ENCODE results near the gene KSR1. TPM values are rescaled to one million over a fixed set of nuclear protein-coding genes. Genes with fewer than 3 reads are reported as not detected.

Gene KSR1
- total RNA-seq, 4 donors from 2014 or later, result 26.6 to 64.4 (median 42.2) TPM

- peaks cover 0 to 16% (median 5%) of the 10 kb centered on the region in 4 donors for H3K4me1 ChIP-seq
- TF ChIP-seq POLR2A (IDR thresholded peaks at IDR 0.05) (no peak), CTCF (IDR thresholded peaks at IDR 0.05) (no peak)
- no peak for DNase-seq
- no peak overlapping the region for H3K4me3 ChIP-seq
- no peaks in the 10 kb centered on the region for H3K36me3 ChIP-seq
- no peaks in the 10 kb centered on the region for H3K27me3 ChIP-seq
- H3K27ac ChIP-seq, result no peak overlapping the region
- no peaks in the 10 kb centered on the region for H3K9me3 ChIP-seq
These were observed 3.2 kb downstream of the KSR1 start for GRCh38 chr17:27459433-27459832.

GRCh38 chr17:27460196-27460725, 4.0 kb downstream of the KSR1 start:
- Histone ChIP-seq H3K4me3 (no peak overlapping the region), H3K27me3 (no peaks in the 10 kb centered on the region), H3K9me3 (no peaks in the 10 kb centered on the region), H3K27ac (no peak overlapping the region), H3K4me1 (peaks cover 0 to 16% (median 5%) of the 10 kb centered on the region in 4 donors), H3K36me3 (no peaks in the 10 kb centered on the region)
- no peak for DNase-seq
- no peak for TF ChIP-seq CTCF (IDR thresholded peaks at IDR 0.05)
- TF ChIP-seq POLR2A (IDR thresholded peaks at IDR 0.05), result no peak

GRCh38 chr17:27461192-27461859, 5.1 kb downstream of the KSR1 start:
- DNase-seq, result no peak
- Histone ChIP-seq H3K4me3 (no peak overlapping the region), H3K27me3 (no peaks in the 10 kb centered on the region), H3K9me3 (no peaks in the 10 kb centered on the region), H3K36me3 (no peaks in the 10 kb centered on the region), H3K27ac (no peak overlapping the region), H3K4me1 (peaks cover 0 to 17% (median 5%) of the 10 kb centered on the region in 4 donors)
- TF ChIP-seq POLR2A (IDR thresholded peaks at IDR 0.05), result no peak
- no peak for TF ChIP-seq CTCF (IDR thresholded peaks at IDR 0.05)

GRCh38 chr17:27462149-27462548, 5.9 kb downstream of the KSR1 start:
- H3K4me3 ChIP-seq, result no peak overlapping the region
- no peak for DNase-seq
- H3K27ac ChIP-seq, result no peak overlapping the region
- H3K36me3 ChIP-seq, result no peaks in the 10 kb centered on the region
- no peaks in the 10 kb centered on the region for H3K27me3 ChIP-seq
- H3K4me1 ChIP-seq, result peaks cover 0 to 25% (median 9%) of the 10 kb centered on the region in 4 donors
- H3K9me3 ChIP-seq, result no peaks in the 10 kb centered on the region
- no peak for TF ChIP-seq CTCF (IDR thresholded peaks at IDR 0.05)
- TF ChIP-seq POLR2A (IDR thresholded peaks at IDR 0.05), result no peak

GRCh38 chr17:27462714-27463113, 6.5 kb downstream of the KSR1 start:
- no peak for DNase-seq
- H3K9me3 ChIP-seq, result no peaks in the 10 kb centered on the region
- TF ChIP-seq POLR2A (IDR thresholded peaks at IDR 0.05) (no peak), CTCF (IDR thresholded peaks at IDR 0.05) (no peak)
- no peaks in the 10 kb centered on the region for H3K27me3 ChIP-seq
- H3K4me3 ChIP-seq, result no peak overlapping the region
- H3K4me1 ChIP-seq, result peaks cover 0 to 20% (median 9%) of the 10 kb centered on the region in 4 donors
- no peaks in the 10 kb centered on the region for H3K36me3 ChIP-seq
- H3K27ac ChIP-seq, result no peak overlapping the region

All from Peyer's patch (tissue), 4 donors.